Endothelial cell of umbilical vein (primary cell): ENCODE measurements around the gene CPNE8. TPM values are rescaled to one million over a fixed set of nuclear protein-coding genes. Genes with fewer than 3 reads are reported as not detected.

Experiments used
- BruUV-seq: library from RNA; stranded (reverse); fragments of 400-500 nt; replicated peaks from 2 replicates; lab custom pipeline; 2021; lab: Mats Ljungman, UMichigan
- CTCF ChIA-PET: fragments of 300-600, 350-600 bp; sonication (Branson Sonifier 250); formaldehyde crosslinking; loops from one replicate; lab custom pipeline; 2021; ENCODE audit warnings: antibody characterized with exemption, inconsistent platforms; lab: Charles Lee
- POLR2A ChIA-PET: fragments of 300-600, 350-600 bp; sonication (Branson Sonifier 250); formaldehyde crosslinking; loops from one replicate; lab custom pipeline; 2021; ENCODE audit warnings: antibody characterized with exemption, inconsistent platforms; lab: Charles Lee
- DNase-seq: peaks from one replicate; pipeline ENCODE4 v3.0.0-alpha.2; 2011; ENCODE audit warnings: low read depth, low spot score
- FAIRE-seq: peaks from 2 replicates; lab custom pipeline; 2011; peaks lifted over from hg19 to GRCh38; lab: Jason Lieb, UNC
- H2AFZ ChIP-seq: 2 replicates; pipeline ENCODE4 v1.6.0; 2012; ENCODE audit warnings: low read depth, low read length, control low read depth, inconsistent platforms
- H3K27ac ChIP-seq: 2 replicates; pipeline ENCODE4 v1.5.1; 2011; ENCODE audit warnings: low read depth, mild to moderate bottlenecking, control low read depth, low read length, moderate library complexity; ENCODE audit not compliant: insufficient read depth
- H3K27me3 ChIP-seq, 2 experiments: 2 replicates each; pipeline versions ENCODE4 v1.6.0 to v1.6.1; 2011; ENCODE audit warnings: low read length in 2 of 2, mixed read lengths in 1 of 2; ENCODE audit not compliant: control insufficient read depth in 2 of 2, insufficient read depth in 2 of 2
- H3K36me3 ChIP-seq, 2 experiments: 2 replicates in 1 of 2; 3 replicates in 1 of 2; pipeline ENCODE4 v1.5.1; 2011; ENCODE audit warnings: low read length in 2 of 2, mild to moderate bottlenecking in 1 of 2, moderate library complexity in 1 of 2; ENCODE audit not compliant: control insufficient read depth in 2 of 2, insufficient read depth in 2 of 2; ENCODE audit errors: extremely low read depth in 1 of 2
- H3K4me1 ChIP-seq: 3 replicates; pipeline ENCODE4 v1.5.1; 2011; ENCODE audit warnings: mild to moderate bottlenecking, low read length; ENCODE audit not compliant: control insufficient read depth, insufficient read depth; ENCODE audit errors: extremely low read depth
- H3K4me2 ChIP-seq: 2 replicates; pipeline ENCODE4 v1.6.1; 2011; ENCODE audit warnings: low read length, control low read depth, mixed read lengths; ENCODE audit not compliant: insufficient read depth
- H3K4me3 ChIP-seq, 3 experiments: fragments of 200-600 bp in 1 of 3; sonication (generic), shearing (Covaris generic) in 1 of 3; replicated peaks in 1 of 3; 2 replicates each; pipeline ENCODE4 v1.5.1; 2011 to 2016; ENCODE audit warnings: control low read depth in 3 of 3, low read length in 3 of 3, mild to moderate bottlenecking in 2 of 3, inconsistent platforms in 1 of 3, low read depth in 1 of 3, moderate library complexity in 1 of 3; ENCODE audit not compliant: insufficient read depth in 1 of 3
- H3K79me2 ChIP-seq: 2 replicates; pipeline ENCODE4 v1.6.0; 2012; ENCODE audit warnings: low read length, inconsistent platforms; ENCODE audit not compliant: control insufficient read depth, insufficient read depth
- H3K9ac ChIP-seq: replicated peaks from 2 replicates; pipeline ENCODE3; 2011; ENCODE audit warnings: low read length, control low read depth; ENCODE audit not compliant: insufficient read depth; ENCODE audit errors: extremely low read depth
- H3K9me1 ChIP-seq: replicated peaks from 3 replicates; pipeline ENCODE4 v1.6.0; 2011; ENCODE audit warnings: mild to moderate bottlenecking, low read length; ENCODE audit not compliant: control insufficient read depth, insufficient read depth; ENCODE audit errors: extremely low read depth
- H3K9me3 ChIP-seq: replicated peaks from 2 replicates; pipeline ENCODE4 v1.5.1; 2012; ENCODE audit warnings: low read length, inconsistent platforms; ENCODE audit not compliant: control insufficient read depth, insufficient read depth
- H4K20me1 ChIP-seq: replicated peaks from 2 replicates; pipeline ENCODE3; 2011; ENCODE audit warnings: mild to moderate bottlenecking, low read length; ENCODE audit not compliant: control insufficient read depth, insufficient read depth; ENCODE audit errors: extremely low read depth
- FOS ChIP-seq: IDR thresholded peaks from 2 replicates; pipeline ENCODE4 v1.6.1; 2011; ENCODE audit warnings: mild to moderate bottlenecking, low read length, moderate library complexity, borderline replicate concordance; ENCODE audit not compliant: insufficient read depth
- GATA2 ChIP-seq: IDR thresholded peaks from 2 replicates; pipeline ENCODE4 v1.7.0; 2011; ENCODE audit warnings: low read depth, mild to moderate bottlenecking, moderate library complexity, mixed read lengths, low read length; ENCODE audit not compliant: insufficient read length, insufficient read depth
- JUN ChIP-seq: IDR thresholded peaks from 2 replicates; pipeline ENCODE4 v1.6.1; 2011; ENCODE audit warnings: borderline replicate concordance, low read depth; ENCODE audit not compliant: insufficient read length, insufficient read depth
- POLR2A ChIP-seq: IDR thresholded peaks from 2 replicates; pipeline ENCODE4 v1.6.1; 2012; ENCODE audit warnings: low read depth, mild to moderate bottlenecking, control low read depth, low read length
- dilution Hi-C: fragments of 300-500 bp; cut with MboI; formaldehyde crosslinking; loops from one replicate; pipeline ENCODE4 v1.15.0; 2019; ENCODE audit warnings: low sequenced_read_pairs; ENCODE audit not compliant: extremely low pct_ligation_motif_present
- intact Hi-C: fragments of 100-400 bp; cut with micrococcal nuclease; formaldehyde crosslinking; loops from one replicate; pipeline ENCODE4 v1.10.0; 2022
- polyA plus RNA-seq, 4 experiments: library from polyadenylated mRNA; depleted of rRNA in 3 of 4; stranded (reverse) in 3 of 4; unstranded in 1 of 4; fragments of >200 nt; gene quantifications; 2 replicates each; pipeline versions ENCODE4 v1.2.1 to v1.2.3, GENCODE V29; 2011 to 2012; ENCODE audit warnings: missing spikeins in 1 of 4
- total RNA-seq: library from RNA; stranded (reverse); gene quantifications from 2 replicates; pipeline ENCODE4 v1.2.3, GENCODE V29; 2021
- TF ChIP-seq, protein P1 (sequence below), 2 donors: IDR thresholded peaks; 1 replicate in 1 of 2; 2 replicates in 1 of 2; pipeline ENCODE4 v1.5.1; 2011; ENCODE audit warnings: low read length in 2 of 2, mild to moderate bottlenecking in 2 of 2, moderate library complexity in 2 of 2, control low read depth in 1 of 2, inconsistent platforms in 1 of 2, low read depth in 1 of 2; ENCODE audit not compliant: insufficient read depth in 1 of 2; ENCODE audit errors: extremely low read depth in 1 of 2
- TF ChIP-seq, protein P2 (sequence below): IDR thresholded peaks from 2 replicates; pipeline ENCODE4 v1.6.1; 2011; ENCODE audit not compliant: insufficient read depth, insufficient read length

The CPNE8 gene
- total and polyA plus RNA-seq, 2 donors (not counting 3 experiments of a cell fraction or from before 2014, with no cell fraction given): 4.4 to 13.7 TPM

DNA sequence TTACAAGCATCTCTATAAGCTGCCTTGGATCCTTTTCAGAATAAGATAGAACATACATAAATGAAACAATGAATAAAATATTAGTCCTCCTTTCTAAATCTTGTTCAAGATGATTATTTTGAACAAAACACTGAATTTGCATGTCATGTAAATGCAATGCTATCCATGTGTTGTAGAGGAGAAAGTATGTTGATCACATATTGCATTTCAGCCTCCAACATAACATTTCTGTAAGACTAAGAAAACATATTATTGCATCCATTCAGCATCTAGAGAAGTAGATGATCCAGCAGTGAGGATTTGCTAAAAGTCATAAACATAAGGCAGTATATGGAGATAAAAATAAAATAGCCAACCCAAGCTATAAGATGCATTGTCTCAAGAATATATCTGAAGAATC lies 172.6 kb downstream of the CPNE8 start:
- ChIA-PET CTCF (no interaction called here), POLR2A (no interaction called here)
- H4K20me1 ChIP-seq: no peaks in the 10 kb centered on the region
- intact Hi-C loops: no loop called here
- H3K27ac ChIP-seq: no peak overlapping the region
- H3K9ac ChIP-seq: no peak overlapping the region
- peaks cover 14% of the 10 kb centered on the region for H3K4me1 ChIP-seq
- no peak overlapping the region for H3K4me2 ChIP-seq
- H2AFZ ChIP-seq: no peak overlapping the region
- no peaks in the 10 kb centered on the region for H3K36me3 ChIP-seq
- no TSS peak for BruUV-seq
- no peak for DNase-seq
- dilution Hi-C loops: no loop called here
- TF ChIP-seq FOS: no peak
- TF ChIP-seq, protein P1, sequence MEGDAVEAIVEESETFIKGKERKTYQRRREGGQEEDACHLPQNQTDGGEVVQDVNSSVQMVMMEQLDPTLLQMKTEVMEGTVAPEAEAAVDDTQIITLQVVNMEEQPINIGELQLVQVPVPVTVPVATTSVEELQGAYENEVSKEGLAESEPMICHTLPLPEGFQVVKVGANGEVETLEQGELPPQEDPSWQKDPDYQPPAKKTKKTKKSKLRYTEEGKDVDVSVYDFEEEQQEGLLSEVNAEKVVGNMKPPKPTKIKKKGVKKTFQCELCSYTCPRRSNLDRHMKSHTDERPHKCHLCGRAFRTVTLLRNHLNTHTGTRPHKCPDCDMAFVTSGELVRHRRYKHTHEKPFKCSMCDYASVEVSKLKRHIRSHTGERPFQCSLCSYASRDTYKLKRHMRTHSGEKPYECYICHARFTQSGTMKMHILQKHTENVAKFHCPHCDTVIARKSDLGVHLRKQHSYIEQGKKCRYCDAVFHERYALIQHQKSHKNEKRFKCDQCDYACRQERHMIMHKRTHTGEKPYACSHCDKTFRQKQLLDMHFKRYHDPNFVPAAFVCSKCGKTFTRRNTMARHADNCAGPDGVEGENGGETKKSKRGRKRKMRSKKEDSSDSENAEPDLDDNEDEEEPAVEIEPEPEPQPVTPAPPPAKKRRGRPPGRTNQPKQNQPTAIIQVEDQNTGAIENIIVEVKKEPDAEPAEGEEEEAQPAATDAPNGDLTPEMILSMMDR (IDR thresholded peaks at IDR 0.05; ENCODE audit: extremely low read depth in 1 of 2, insufficient read depth in 1 of 2, low read depth in 1 of 2, low read length in 2 of 2): no peak
- no peak for TF ChIP-seq GATA2
- TF ChIP-seq POLR2A: no peak
- TF ChIP-seq, protein P2, sequence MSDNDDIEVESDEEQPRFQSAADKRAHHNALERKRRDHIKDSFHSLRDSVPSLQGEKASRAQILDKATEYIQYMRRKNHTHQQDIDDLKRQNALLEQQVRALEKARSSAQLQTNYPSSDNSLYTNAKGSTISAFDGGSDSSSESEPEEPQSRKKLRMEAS: no peak
- no peak for TF ChIP-seq JUN
- no peaks in the 10 kb centered on the region for H3K79me2 ChIP-seq
- no peak for FAIRE-seq
- H3K4me3 ChIP-seq: no peak overlapping the region
- no peaks in the 10 kb centered on the region for H3K27me3 ChIP-seq
- H3K9me3 ChIP-seq: no peaks in the 10 kb centered on the region
- no peaks in the 10 kb centered on the region for H3K9me1 ChIP-seq
